Spleen (tissue), 11 donors: ENCODE measurements around the gene BCL7A. TPM values are rescaled to one million over a fixed set of nuclear protein-coding genes. Genes with fewer than 3 reads are reported as not detected.

Experiments used
- DNase-seq: peaks from one replicate; pipeline ENCODE4 v3.0.0-alpha.2; 2020
- H3K27ac ChIP-seq, 8 donors: fragments of 200-600 bp; sonication (generic) in 7 of 8; 1 replicate in 4 of 8; 2 replicates in 4 of 8; pipeline versions ENCODE4 v1.5.0 to v1.8.0; 2016 to 2021; ENCODE audit warnings: inconsistent platforms in 4 of 8, mild to moderate bottlenecking in 4 of 8, moderate library complexity in 1 of 8
- H3K27me3 ChIP-seq, 7 donors: fragments of 200-600 bp; sonication (generic) in 6 of 7; replicated peaks in 1 of 7; 1 replicate in 4 of 7; 2 replicates in 3 of 7; pipeline versions ENCODE4 v1.5.0 to v1.8.0; 2016 to 2021; ENCODE audit warnings: inconsistent platforms in 3 of 7, mild to moderate bottlenecking in 1 of 7
- H3K36me3 ChIP-seq, 6 donors: fragments of 200-600 bp; sonication (generic) in 5 of 6; 1 replicate in 4 of 6; 2 replicates in 2 of 6; pipeline versions ENCODE4 v1.5.0 to v1.8.0; 2016 to 2021; ENCODE audit warnings: inconsistent platforms in 2 of 6
- H3K4me1 ChIP-seq, 6 donors: fragments of 200-600 bp; sonication (generic) in 5 of 6; 1 replicate in 3 of 6; 2 replicates in 3 of 6; pipeline versions ENCODE4 v1.5.0 to v1.8.0; 2016 to 2021; ENCODE audit warnings: inconsistent platforms in 3 of 6
- H3K4me3 ChIP-seq, 8 donors: fragments of 200-600 bp; sonication (generic) in 7 of 8; 1 replicate in 4 of 8; 2 replicates in 4 of 8; pipeline versions ENCODE4 v1.5.0 to v1.8.0; 2016 to 2021; ENCODE audit warnings: inconsistent platforms in 4 of 8, mild to moderate bottlenecking in 4 of 8, moderate library complexity in 2 of 8
- H3K9me3 ChIP-seq, 8 donors: fragments of 200-600 bp; sonication (generic) in 7 of 8; 1 replicate in 4 of 8; 2 replicates in 4 of 8; pipeline versions ENCODE4 v1.5.0 to v1.8.0; 2016 to 2021; ENCODE audit warnings: inconsistent platforms in 4 of 8
- POLR2A ChIP-seq, 3 donors: fragments of 450-650 bp; IDR thresholded peaks; one replicate each; pipeline ENCODE4 v1.5.1; 2017; ENCODE audit warnings: antibody characterized with exemption in 3 of 3, mild to moderate bottlenecking in 1 of 3
- POLR2AphosphoS5 ChIP-seq, 3 donors: sonication (generic); formaldehyde crosslinking; IDR thresholded peaks; one replicate each; pipeline ENCODE4 v1.5.1; 2017; ENCODE audit warnings: antibody characterized with exemption in 3 of 3
- WGBS, 5 donors: extraction: QIAGEN DNeasy Blood & Tissue Kit in 3 of 5; methylation state at CpG; one replicate each; pipeline versions ENCODE4 v1.1.5 to v1.1.7; 2013 to 2018; 5-methylcytosine and 5-hydroxymethylcytosine counted together
- intact Hi-C: fragments of 100-400 bp; cut with DNase I; formaldehyde crosslinking; loops from one replicate; pipeline ENCODE4 v1.15.0; 2023; ENCODE audit warnings: low total_unique reads
- polyA plus RNA-seq, 3 donors: library from polyadenylated mRNA; stranded (reverse); fragments of 200-250 nt; gene quantifications; one replicate each; pipeline ENCODE4 v1.2.1, GENCODE V29; 2013
- total RNA-seq, 7 donors: library from RNA; depleted of rRNA in 3 of 7; stranded (reverse); fragments of >200 nt in 3 of 7; fragmentation: NEBNext Ultra II Directional in 4 of 7; extraction: Animal tissue kit (Norgen Biotek cat#: 25700) in 4 of 7; gene quantifications; one replicate each; pipeline versions ENCODE4 v1.1.0 to v1.2.1, GENCODE V29; 2016 to 2021
- TF ChIP-seq, protein P1 (sequence below), 11 experiments: fragments of 200-600 bp in 7 of 11; fragments of 450-650 bp in 4 of 11; sonication (generic) in 4 of 11; IDR thresholded peaks in 8 of 11; conservative IDR thresholded peaks in 3 of 11; 1 replicate in 7 of 11; 2 replicates in 4 of 11; pipeline versions ENCODE4 v1.4.0 to v1.8.0; 2016 to 2021; ENCODE audit warnings: antibody characterized with exemption in 11 of 11, inconsistent platforms in 4 of 11, mild to moderate bottlenecking in 1 of 11
- donor health status: healthy with polysubstance abuse.
- donor health status: DM: no; HTN: no; CAD: no; lungs with moderate emphysema.
- donor health status: DM: no; HTN: no; CAD: no.
- donor health status: Bipolar disorder and iron deficiency.
- donor health status: healthy.
- donor health status: DM: no; HTN: no; CAD: no.
- donor health status: DM: yes; HTN: yes; CAD: no.

BCL7A gene
- total and polyA plus RNA-seq, 10 donors: 2.5 to 10.1 (median 7.2) TPM

DNA sequence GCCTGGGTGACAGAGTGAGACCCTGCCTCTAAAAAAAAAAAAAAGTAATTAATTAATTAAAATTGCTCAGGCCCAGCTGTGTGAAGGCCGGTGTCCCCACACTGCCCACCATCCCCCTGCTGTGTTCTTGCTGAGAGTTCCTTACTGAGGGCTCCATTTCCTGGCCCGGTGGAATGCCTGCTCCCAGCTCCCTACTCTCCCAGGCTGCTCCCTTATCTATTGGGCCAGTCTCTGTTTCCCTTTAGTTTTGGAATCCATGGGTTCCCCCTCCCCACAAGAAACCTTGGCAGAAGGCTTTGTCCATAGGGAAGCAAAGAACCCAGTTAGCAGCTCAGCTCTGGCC is 75.9 kb downstream of the BCL7A start:
- intact Hi-C loops: no loop called here
- Histone ChIP-seq H3K4me3 (no peak overlapping the region), H3K27me3 (no peaks in the 10 kb centered on the region), H3K27ac (peak overlapping the region in 7 of 8 donors; percentile 19 to 73 (median 58)), H3K36me3 (peaks cover 0 to 7% (median 0%) of the 10 kb centered on the region in 6 donors), H3K9me3 (no peaks in the 10 kb centered on the region), H3K4me1 (peaks cover 36 to 91% (median 58%) of the 10 kb centered on the region in 6 donors)
- 54 to 72% (median 63%) methylated on average over 2 of the region's 2 CpGs for WGBS, 5 donors
- TF ChIP-seq POLR2AphosphoS5 (IDR thresholded peaks at IDR 0.05): no peak
- TF ChIP-seq, protein P1, sequence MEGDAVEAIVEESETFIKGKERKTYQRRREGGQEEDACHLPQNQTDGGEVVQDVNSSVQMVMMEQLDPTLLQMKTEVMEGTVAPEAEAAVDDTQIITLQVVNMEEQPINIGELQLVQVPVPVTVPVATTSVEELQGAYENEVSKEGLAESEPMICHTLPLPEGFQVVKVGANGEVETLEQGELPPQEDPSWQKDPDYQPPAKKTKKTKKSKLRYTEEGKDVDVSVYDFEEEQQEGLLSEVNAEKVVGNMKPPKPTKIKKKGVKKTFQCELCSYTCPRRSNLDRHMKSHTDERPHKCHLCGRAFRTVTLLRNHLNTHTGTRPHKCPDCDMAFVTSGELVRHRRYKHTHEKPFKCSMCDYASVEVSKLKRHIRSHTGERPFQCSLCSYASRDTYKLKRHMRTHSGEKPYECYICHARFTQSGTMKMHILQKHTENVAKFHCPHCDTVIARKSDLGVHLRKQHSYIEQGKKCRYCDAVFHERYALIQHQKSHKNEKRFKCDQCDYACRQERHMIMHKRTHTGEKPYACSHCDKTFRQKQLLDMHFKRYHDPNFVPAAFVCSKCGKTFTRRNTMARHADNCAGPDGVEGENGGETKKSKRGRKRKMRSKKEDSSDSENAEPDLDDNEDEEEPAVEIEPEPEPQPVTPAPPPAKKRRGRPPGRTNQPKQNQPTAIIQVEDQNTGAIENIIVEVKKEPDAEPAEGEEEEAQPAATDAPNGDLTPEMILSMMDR (IDR thresholded peaks at IDR 0.05 in 8 of 11, conservative IDR thresholded peaks at IDR 0.05 in 3 of 11): no peak
- no peak for DNase-seq

DNA sequence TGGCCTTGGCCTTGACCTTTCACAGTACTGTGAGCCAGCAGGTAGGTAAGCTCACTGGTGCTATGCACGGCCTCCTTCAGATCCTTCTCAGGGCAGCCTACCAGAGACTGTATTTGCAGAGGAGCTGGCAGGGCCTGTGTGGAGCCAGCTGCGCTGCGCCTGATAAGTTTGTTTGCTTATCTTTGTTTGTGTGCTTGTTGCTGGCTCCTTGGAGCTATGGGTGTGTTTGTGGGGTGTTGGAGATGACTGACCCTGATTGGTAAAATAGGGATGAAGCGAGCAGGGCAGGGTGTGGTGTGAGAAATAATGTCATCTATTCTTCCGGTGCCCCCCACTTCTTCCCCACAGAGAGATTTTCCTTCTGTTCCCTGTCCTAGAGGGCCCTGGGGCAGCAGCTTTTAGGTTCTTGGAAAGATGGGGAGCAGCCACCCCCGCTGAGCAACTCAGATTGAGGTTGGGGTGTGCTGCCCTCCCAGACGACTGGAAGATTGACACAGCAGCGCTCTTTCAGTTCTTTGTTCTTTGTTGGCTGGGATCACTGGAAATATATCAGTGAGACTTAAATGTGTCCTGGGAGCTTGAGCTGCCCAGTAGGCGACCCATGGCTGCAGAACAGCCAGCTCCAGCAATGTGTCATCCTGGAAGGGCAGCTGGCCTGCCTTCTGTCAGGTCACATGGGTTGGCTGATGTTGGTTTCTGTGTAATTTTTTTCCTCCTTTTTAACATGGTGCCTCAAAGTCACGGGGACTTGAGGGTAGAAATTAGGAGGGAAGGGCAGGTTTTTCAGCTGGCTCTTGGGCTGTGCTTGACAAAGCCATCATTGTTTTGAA is 76.5 kb downstream of the BCL7A start:
- Histone ChIP-seq H3K9me3 (no peaks in the 10 kb centered on the region), H3K27ac (peak overlapping the region; percentile 19 to 73 (median 56)), H3K27me3 (no peaks in the 10 kb centered on the region), H3K4me3 (no peak overlapping the region), H3K36me3 (peaks cover 0 to 7% (median 0%) of the 10 kb centered on the region in 6 donors), H3K4me1 (peaks cover 36 to 91% (median 58%) of the 10 kb centered on the region in 6 donors)
- 63 to 75% (median 67%) methylated on average over 7 to 10 of the region's 10 CpGs for WGBS, 5 donors
- no peak for DNase-seq
- TF ChIP-seq POLR2AphosphoS5 (IDR thresholded peaks at IDR 0.05) (peak in 1 of 3 donors; percentile 29), POLR2A (IDR thresholded peaks at IDR 0.05) (no peak)
- TF ChIP-seq, protein P1 (IDR thresholded peaks at IDR 0.05 in 8 of 11, conservative IDR thresholded peaks at IDR 0.05 in 3 of 11): no peak
- intact Hi-C loops: no loop called here

DNA sequence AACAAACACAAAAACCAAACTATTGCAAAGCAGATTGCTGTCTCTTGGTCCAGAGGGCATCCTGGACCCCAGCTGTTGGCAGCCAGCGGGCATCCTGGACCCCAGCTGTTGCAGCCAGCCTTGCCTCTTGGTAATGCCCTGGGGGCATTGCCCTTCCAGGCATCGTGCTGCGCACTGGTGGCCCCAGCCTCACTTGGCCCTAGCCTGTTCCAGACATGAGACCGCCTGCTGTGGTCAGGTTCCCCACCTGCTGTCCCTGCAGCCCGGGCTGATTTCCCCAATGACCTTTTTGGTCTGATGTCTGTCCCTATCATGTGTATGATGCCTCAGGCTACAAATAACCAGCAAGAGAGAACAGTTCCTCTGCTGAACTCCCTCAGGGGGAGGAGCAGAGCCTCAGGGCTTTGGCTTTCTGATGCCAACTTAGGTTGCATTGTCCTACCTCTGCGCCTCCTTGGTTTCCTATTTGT is 77.6 kb downstream of the BCL7A start:
- 77 to 84% (median 78%) methylated on average over 6 of the region's 6 CpGs for WGBS, 5 donors
- no peak overlapping the region for H3K4me3 ChIP-seq
- DNase-seq: no peak
- no peaks in the 10 kb centered on the region for H3K9me3 ChIP-seq
- TF ChIP-seq POLR2A (IDR thresholded peaks at IDR 0.05) (no peak), POLR2AphosphoS5 (IDR thresholded peaks at IDR 0.05) (peak in 1 of 3 donors; percentile 9)
- TF ChIP-seq, protein P1 (IDR thresholded peaks at IDR 0.05 in 8 of 11, conservative IDR thresholded peaks at IDR 0.05 in 3 of 11): no peak
- intact Hi-C loops: no loop called here
- peaks cover 37 to 97% (median 63%) of the 10 kb centered on the region in 6 donors for H3K4me1 ChIP-seq
- peaks cover 0 to 7% (median 0%) of the 10 kb centered on the region in 6 donors for H3K36me3 ChIP-seq
- no peaks in the 10 kb centered on the region for H3K27me3 ChIP-seq
- H3K27ac ChIP-seq: peak overlapping the region in 6 of 8 donors; percentile 55 to 73 (median 58)

DNA sequence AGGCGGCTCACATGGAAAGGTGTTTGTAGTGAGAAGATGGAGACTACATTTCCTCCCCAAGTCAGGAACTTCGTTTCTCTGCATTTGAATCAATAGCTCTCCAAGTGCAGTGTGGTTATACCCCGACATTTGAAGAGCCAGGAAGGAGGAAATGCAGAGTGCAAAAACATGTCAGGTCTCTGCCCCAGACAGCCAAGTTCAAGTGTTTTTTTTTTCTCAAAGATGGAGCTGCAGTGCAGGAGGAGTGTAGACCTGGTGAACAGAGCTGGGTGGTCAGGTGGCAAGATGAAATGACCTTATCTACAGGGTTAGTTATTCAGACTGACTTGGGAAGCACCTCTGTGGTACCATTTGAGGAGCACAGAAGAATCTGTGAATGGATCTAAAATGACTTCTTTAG is 78.2 kb downstream of the BCL7A start:
- no peak for TF ChIP-seq POLR2A (IDR thresholded peaks at IDR 0.05)
- TF ChIP-seq POLR2AphosphoS5 (IDR thresholded peaks at IDR 0.05): no peak
- TF ChIP-seq, protein P1 (IDR thresholded peaks at IDR 0.05 in 8 of 11, conservative IDR thresholded peaks at IDR 0.05 in 3 of 11): no peak

More for the DNA sequence above, 78.2 kb downstream of the BCL7A start:
- Histone ChIP-seq H3K27ac (peak overlapping the region in 7 of 8 donors; percentile 10 to 73 (median 58)), H3K27me3 (no peaks in the 10 kb centered on the region), H3K4me3 (no peak overlapping the region), H3K4me1 (peaks cover 42 to 97% (median 68%) of the 10 kb centered on the region in 6 donors), H3K9me3 (no peaks in the 10 kb centered on the region), H3K36me3 (peaks cover 0 to 7% (median 0%) of the 10 kb centered on the region in 6 donors)
- intact Hi-C loops: no loop called here
- 14 to 23% (median 18%) methylated on average over 3 of the region's 3 CpGs for WGBS, 5 donors
- DNase-seq: no peak
